Measurements from ENCODE around the gene NF2. TPM values are rescaled to one million over a fixed set of nuclear protein-coding genes. Genes with fewer than 3 reads are reported as not detected.

Gene NF2
- total RNA-seq, 4 donors from 2014 or later, result 17.7 to 52.9 (median 33.8) TPM

- intact Hi-C loops (cut with DNase I; ENCODE audit: low total_unique reads), result no loop called here
- H3K4me1 ChIP-seq, result no peaks in the 10 kb centered on the region
- no peak overlapping the region for H3K4me3 ChIP-seq
- H3K36me3 ChIP-seq, result no peaks in the 10 kb centered on the region
- DNase-seq, result no peak
- H3K27ac ChIP-seq, result no peak overlapping the region
- H3K9me3 ChIP-seq, result no peaks in the 10 kb centered on the region
- H3K27me3 ChIP-seq, result peaks cover 0 to 10% of the 10 kb centered on the region in 2 donors
- no peak for TF ChIP-seq CTCF (IDR thresholded peaks at IDR 0.05)
- no peak for TF ChIP-seq POLR2A (IDR thresholded peaks at IDR 0.05)
These were observed 99.6 kb downstream of the NF2 start for GRCh38 chr22:29702931-29703501.

- H3K4me3 ChIP-seq, result no peak overlapping the region
- intact Hi-C loops (cut with DNase I; ENCODE audit: low total_unique reads), result no loop called here
- peaks cover 0 to 10% of the 10 kb centered on the region in 2 donors for H3K27me3 ChIP-seq
- no peaks in the 10 kb centered on the region for H3K36me3 ChIP-seq
- no peaks in the 10 kb centered on the region for H3K9me3 ChIP-seq
- TF ChIP-seq POLR2A (IDR thresholded peaks at IDR 0.05) (no peak), CTCF (IDR thresholded peaks at IDR 0.05) (no peak)
- H3K4me1 ChIP-seq, result no peaks in the 10 kb centered on the region
- no peak overlapping the region for H3K27ac ChIP-seq
- no peak for DNase-seq
These were observed 100.2 kb downstream of the NF2 start for GRCh38 chr22:29703569-29704195.

- Histone ChIP-seq H3K36me3 (no peaks in the 10 kb centered on the region), H3K4me1 (no peaks in the 10 kb centered on the region), H3K27ac (no peak overlapping the region), H3K9me3 (no peaks in the 10 kb centered on the region), H3K4me3 (no peak overlapping the region), H3K27me3 (peaks cover 0 to 10% of the 10 kb centered on the region in 2 donors)
- TF ChIP-seq CTCF (IDR thresholded peaks at IDR 0.05) (no peak), POLR2A (IDR thresholded peaks at IDR 0.05) (no peak)
- intact Hi-C loops (cut with DNase I; ENCODE audit: low total_unique reads), result no loop called here
- no peak for DNase-seq
These were observed 101.3 kb downstream of the NF2 start for GRCh38 chr22:29704528-29705285.

- DNase-seq, result no peak
- Histone ChIP-seq H3K4me1 (no peaks in the 10 kb centered on the region), H3K4me3 (no peak overlapping the region), H3K9me3 (no peaks in the 10 kb centered on the region), H3K27ac (no peak overlapping the region), H3K27me3 (peaks cover 0 to 10% of the 10 kb centered on the region in 2 donors), H3K36me3 (no peaks in the 10 kb centered on the region)
- TF ChIP-seq CTCF (IDR thresholded peaks at IDR 0.05), result no peak
- TF ChIP-seq POLR2A (IDR thresholded peaks at IDR 0.05), result no peak
- intact Hi-C loops (cut with DNase I; ENCODE audit: low total_unique reads), result no loop called here
These were observed 102.2 kb downstream of the NF2 start for GRCh38 chr22:29705651-29706050.

GRCh38 chr22:29706486-29706885 is 103.1 kb downstream of the NF2 start:
- intact Hi-C loops (cut with DNase I; ENCODE audit: low total_unique reads), result no loop called here
- Histone ChIP-seq H3K27ac (no peak overlapping the region), H3K4me1 (no peaks in the 10 kb centered on the region), H3K9me3 (no peaks in the 10 kb centered on the region), H3K4me3 (no peak overlapping the region), H3K27me3 (peaks cover 0 to 10% of the 10 kb centered on the region in 2 donors), H3K36me3 (no peaks in the 10 kb centered on the region)
- no peak for TF ChIP-seq CTCF (IDR thresholded peaks at IDR 0.05)
- TF ChIP-seq POLR2A (IDR thresholded peaks at IDR 0.05), result no peak
- DNase-seq, result no peak
